Smooth muscle cell of the coronary artery (primary cell): Measurements from ENCODE around the gene GPR45. TPM values are rescaled to one million over a fixed set of nuclear protein-coding genes. Genes with fewer than 3 reads are reported as not detected.

Experiments used
- total RNA-seq: library from RNA; depleted of rRNA; stranded (reverse); fragments of >200 nt; gene quantifications from 2 replicates; pipeline ENCODE4 v1.2.3, GENCODE V29; 2014; ENCODE audit warnings: low replicate concordance

Gene GPR45
- not detected in 2 replicates for total RNA-seq

GRCh38 chr2:105241443-105241842 lies at the start of gene GPR45:
TSS of gene GPR45 (plus strand) at chr2:105241743. CDS start at chr2:105241859, 116 bp downstream.

Other genes starting within 250 kb of the GPR45 start
- gene MRPS9, start 203.7 kb upstream of the GPR45 start, total RNA-seq: 19.2 and 21.1 TPM in 2 replicates
- gene TGFBRAP1, start 88.0 kb downstream of the GPR45 start, total RNA-seq: 9.4 and 14.6 TPM in 2 replicates
- 13.6 and 14.3 TPM in 2 replicates for gene C2orf49, start 95.8 kb downstream of the GPR45 start, total RNA-seq
- gene FHL2, start 157.3 kb downstream of the GPR45 start, total RNA-seq: 52.2 and 119 TPM in 2 replicates